Activated CD4-positive, alpha-beta T cell treated with anti-CD3 and anti-CD28 coated beads, Interleukin-2, amount 50 U/mL, for 48 hours (primary cell): Measurements from ENCODE around the gene ATOSB.

Source experiments
- DNase-seq, 2 experiments: peaks; one replicate each; pipeline ENCODE4 v3.0.0-alpha.2; 2020

The ATOSB gene

GRCh38 chr9:35114113-35114839 is 1.4 kb downstream of the ATOSB start:
- DNase-seq = peak; percentile 74 to 80

- DNase-seq = peak in 1 of 2 experiments; percentile 22
Observed at GRCh38 chr9:35112257-35113020, 3.2 kb downstream of the ATOSB start.

GRCh38 chr9:35111001-35111933 is 4.4 kb downstream of the ATOSB start:
- peak; percentile 97 for DNase-seq

- no peak for DNase-seq
Observed at GRCh38 chr9:35110327-35110761, 5.3 kb downstream of the ATOSB start.

GRCh38 chr9:35108946-35109575 is 6.6 kb downstream of the ATOSB start:
- no peak for DNase-seq

- no peak for DNase-seq
Observed at GRCh38 chr9:35108461-35108860, 7.2 kb downstream of the ATOSB start.

GRCh38 chr9:35107297-35108290 is 8.1 kb downstream of the ATOSB start:
- DNase-seq = no peak

GRCh38 chr9:35106343-35106730 is 9.3 kb downstream of the ATOSB start:
- no peak for DNase-seq

- DNase-seq = no peak
Observed at GRCh38 chr9:35105571-35106342, 9.9 kb downstream of the ATOSB start.

GRCh38 chr9:35105126-35105525 is 10.5 kb downstream of the ATOSB start:
- DNase-seq = no peak

- no peak for DNase-seq
Observed at GRCh38 chr9:35104586-35104985, 11.1 kb downstream of the ATOSB start.

GRCh38 chr9:35103660-35104191 is 11.9 kb downstream of the ATOSB start:
- no peak for DNase-seq

GRCh38 chr9:35102769-35103659 is 12.6 kb downstream of the ATOSB start, which contains the start of gene STOML2:
Gene STOML2 (minus strand): TSS chr9:35103131. CDS start chr9:35103094, 37 bp downstream.
- DNase-seq = peak; percentile 89 to 93

- peak in 1 of 2 experiments; percentile 16 for DNase-seq
Observed at GRCh38 chr9:35102465-35102768, 13.2 kb downstream of the ATOSB start.

GRCh38 chr9:35097573-35097972 is 18.1 kb downstream of the ATOSB start:
- DNase-seq = no peak

GRCh38 chr9:35096035-35096849 is 19.4 kb downstream of the ATOSB start, which contains the start of gene PIGO:
Gene PIGO (minus strand): TSS chr9:35096591. CDS start chr9:35095565, 1,026 bp downstream.
- DNase-seq = peak; percentile 89 to 92

- DNase-seq = no peak
Observed at GRCh38 chr9:35091536-35091935, 24.1 kb downstream of the ATOSB start.

- no peak for DNase-seq
Observed at GRCh38 chr9:35089434-35089833, 26.2 kb downstream of the ATOSB start.
